GM19351 (cell line): ENCODE results near the gene SPOCK1.
"Not testable (repeated sequence)": the region's sequence is repeated elsewhere in the genome, so short reads cannot be mapped to it uniquely, and the experiment has no call there.

ENCODE experiments used
- ATAC-seq: cut with Tn5 transposase; IDR thresholded peaks from one replicate; pipeline ENCODE4 v1.9.1; 2021; ENCODE audit warnings: mild to moderate bottlenecking, moderate library complexity; ENCODE audit not compliant: unreplicated experiment

SPOCK1 gene

GRCh38 chr5:137498736-137499505 lies at the start of gene SPOCK1:
Gene SPOCK1 (minus strand): TSS chr5:137499326.
- ATAC-seq: peak; percentile 95

DNA sequence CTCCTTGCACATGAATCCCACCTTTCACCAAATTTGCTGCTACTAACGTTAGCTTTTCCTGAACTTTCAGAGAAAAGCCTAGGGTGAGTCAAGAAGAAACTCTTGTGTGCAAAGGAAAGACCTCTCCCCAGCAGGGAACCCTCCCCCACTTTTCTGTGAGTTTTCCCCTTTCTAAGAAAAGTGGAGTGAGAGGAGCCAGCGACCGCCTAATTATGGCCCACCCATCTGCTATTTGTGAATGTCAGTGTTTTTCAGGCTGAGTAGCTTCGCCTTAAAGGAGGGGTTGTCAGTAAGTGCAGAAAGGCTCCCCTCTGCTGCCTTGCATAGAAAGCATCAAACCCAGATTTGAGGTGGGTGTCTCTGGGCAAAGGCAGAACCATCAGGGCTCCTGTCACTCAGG lies 46.8 kb upstream of the SPOCK1 start:
- no peak for ATAC-seq

GRCh38 chr5:137535449-137535848 lies 36.3 kb upstream of the SPOCK1 start:
- not testable (repeated sequence) for ATAC-seq

GRCh38 chr5:137533963-137534362 lies 34.8 kb upstream of the SPOCK1 start:
- ATAC-seq: no peak

DNA sequence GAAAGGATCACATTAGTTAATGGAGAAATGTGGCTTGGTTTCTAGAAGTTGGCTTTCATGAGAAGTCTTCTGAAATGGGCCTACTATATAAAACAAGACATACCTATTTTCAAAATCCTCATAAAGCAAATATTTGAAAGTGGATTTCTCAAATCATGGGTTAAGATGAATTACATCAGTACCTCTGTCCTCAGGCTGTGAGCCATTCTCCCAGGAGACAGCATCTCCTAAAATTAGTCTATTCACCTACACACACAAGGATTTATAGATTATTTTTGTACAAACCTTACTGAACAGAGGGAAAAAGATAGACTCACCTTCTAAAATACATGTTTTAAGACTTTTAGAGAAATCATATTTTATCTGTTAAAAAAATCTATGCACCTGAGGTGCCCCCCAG lies 32.1 kb upstream of the SPOCK1 start:
- ATAC-seq: no peak

GRCh38 chr5:137521246-137521645 lies 22.1 kb upstream of the SPOCK1 start:
- no peak for ATAC-seq

- no peak for ATAC-seq
Measured at GRCh38 chr5:137516961-137517360, 17.8 kb upstream of the SPOCK1 start.

DNA sequence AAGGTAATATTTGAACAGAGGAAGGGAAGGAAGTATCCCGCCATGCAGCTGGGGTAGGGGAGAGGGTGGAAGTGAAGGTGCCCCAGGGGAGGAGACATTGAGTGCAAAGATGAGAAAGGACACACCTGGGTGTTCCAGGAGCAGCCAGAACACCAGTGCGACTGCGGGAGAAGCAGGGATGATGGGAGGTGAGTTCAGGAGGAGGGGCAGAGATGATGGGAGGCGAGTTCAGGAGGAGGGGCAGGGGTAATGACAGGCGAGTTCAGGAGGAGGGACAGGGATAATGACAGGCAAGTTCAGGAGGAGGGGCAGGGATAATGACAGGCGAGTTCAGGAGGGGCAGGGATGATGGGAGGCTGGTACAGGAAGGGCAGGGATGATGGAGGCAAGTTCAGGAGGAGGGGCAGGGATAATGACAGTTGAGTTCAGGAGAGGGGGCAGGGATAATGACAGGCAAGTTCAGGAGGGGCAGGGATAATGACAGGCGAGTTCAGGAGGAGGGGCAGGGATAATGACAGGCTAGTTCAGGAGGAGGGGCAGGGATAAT lies 17.2 kb upstream of the SPOCK1 start:
- ATAC-seq: no peak

DNA sequence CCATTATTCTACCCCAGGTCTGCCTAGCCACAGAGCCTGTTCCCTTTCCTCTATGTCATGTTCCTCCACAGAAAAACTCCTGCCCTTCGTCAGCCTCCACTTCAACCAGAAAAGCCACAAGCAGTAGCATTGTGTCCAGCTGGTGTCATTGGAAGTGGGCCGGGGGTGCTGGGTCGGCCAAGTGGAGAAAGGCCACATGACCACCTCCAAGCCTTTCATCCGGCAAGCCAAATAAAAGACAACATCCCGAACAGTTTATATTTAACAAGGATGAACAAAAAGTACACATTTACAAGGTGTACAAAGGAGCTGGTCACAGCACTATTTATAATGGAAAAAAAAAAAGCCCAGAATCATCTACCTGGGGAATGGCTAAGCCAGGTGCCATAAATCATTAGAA lies 16.1 kb upstream of the SPOCK1 start:
- no peak for ATAC-seq

- ATAC-seq: no peak
Measured at GRCh38 chr5:137510671-137511070, 11.5 kb upstream of the SPOCK1 start.

DNA sequence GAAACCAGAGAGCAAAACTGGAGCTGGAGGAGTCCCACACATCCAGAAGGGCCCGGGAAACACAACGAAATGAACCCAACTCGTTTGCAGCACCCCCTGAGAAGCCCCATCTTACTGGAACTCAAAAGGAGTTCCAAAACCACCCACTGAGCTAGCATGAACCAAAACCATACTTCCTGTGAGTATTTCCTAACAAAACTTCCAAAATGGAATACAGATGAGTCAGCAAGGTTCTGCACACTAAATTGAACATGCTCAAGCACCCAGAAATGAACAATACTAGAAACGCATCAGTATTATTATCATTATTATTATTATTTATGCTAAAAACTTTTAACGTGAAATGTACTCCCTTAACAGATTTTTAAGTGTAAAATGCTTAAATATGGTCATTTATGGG lies 8.0 kb upstream of the SPOCK1 start:
- no peak for ATAC-seq

DNA sequence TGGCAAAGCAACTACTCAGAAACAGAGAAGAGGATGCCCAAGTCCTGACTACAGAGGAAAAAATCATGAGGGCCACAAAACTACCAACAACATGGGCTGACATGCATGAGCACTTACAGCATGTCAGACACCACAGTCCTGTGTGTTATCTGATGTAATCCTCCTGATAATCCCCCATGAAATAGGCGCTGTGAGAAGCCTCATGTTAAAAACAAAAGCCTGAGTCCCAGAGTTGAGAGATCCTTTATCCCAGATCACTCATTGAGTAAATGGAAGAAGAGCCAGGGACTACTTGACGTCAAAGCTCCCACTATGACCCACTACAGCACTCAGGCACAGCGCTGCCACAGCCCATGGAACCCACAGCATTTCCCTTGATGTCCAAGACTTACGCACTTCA lies 7.2 kb upstream of the SPOCK1 start:
- no peak for ATAC-seq

- ATAC-seq: no peak
Measured at GRCh38 chr5:137504916-137505315, 5.8 kb upstream of the SPOCK1 start.

GRCh38 chr5:137503456-137503855 lies 4.3 kb upstream of the SPOCK1 start:
- ATAC-seq: no peak

- ATAC-seq: no peak
Measured at GRCh38 chr5:137502632-137503031, 3.5 kb upstream of the SPOCK1 start.

GRCh38 chr5:137501846-137502406 lies 2.8 kb upstream of the SPOCK1 start:
- ATAC-seq: no peak

DNA sequence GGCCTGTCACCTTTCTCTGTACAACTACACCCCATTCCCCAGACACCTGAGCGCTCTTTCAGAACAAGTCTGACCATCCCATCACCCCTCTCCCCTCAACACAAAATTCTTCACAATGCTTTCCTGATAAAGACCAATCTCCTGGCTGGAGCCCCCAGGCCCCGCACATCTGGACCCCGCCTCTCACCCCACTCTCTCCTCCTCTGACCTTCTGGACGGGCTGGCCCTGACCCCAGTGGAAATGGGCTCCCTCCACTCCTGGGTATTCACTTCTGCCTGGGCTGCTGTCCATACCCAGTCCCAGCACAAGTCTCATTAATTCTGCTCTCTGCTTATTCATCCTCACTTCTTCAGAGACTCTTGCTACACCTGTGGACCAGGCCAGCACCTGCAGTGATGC lies 2.1 kb upstream of the SPOCK1 start:
- no peak for ATAC-seq

- no peak for ATAC-seq
Measured at GRCh38 chr5:137500615-137501225, 1.6 kb upstream of the SPOCK1 start.

DNA sequence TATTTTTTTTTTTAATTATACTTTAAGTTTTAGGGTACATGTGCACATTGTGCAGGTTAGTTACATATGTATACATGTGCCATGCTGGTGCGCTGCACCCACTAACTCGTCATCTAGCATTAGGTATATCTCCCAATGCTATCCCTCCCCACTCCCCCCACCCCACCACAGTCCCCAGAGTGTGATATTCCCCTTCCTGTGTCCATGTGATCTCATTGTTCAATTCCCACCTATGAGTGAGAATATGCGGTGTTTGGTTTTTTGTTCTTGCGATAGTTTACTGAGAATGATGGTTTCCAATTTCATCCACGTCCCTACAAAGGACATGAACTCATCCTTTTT lies 351 bp upstream of the SPOCK1 start:
- ATAC-seq: peak; percentile 3

DNA sequence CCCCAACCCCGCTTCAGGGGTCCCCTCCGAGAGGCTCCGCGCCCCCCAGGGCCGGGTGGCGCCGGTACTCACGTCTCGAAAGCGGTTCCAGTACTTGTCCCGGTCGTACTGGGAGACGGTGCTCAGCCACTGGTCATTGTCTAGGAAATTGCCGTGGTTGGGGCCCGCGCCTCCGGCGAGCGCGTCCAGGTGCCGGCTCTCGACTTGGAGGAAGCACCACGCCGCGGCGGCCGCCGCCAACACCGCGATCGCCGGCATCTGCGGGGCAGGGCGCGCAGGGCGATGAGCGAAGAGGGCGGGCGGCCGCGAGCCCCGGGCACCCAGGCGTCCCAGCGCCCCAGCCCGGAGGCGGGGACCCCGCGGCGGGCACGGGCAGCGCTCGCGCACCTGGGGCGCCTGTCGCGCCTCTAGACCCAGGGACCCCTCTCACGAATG lies 808 bp downstream of the SPOCK1 start:
- no peak for ATAC-seq

DNA sequence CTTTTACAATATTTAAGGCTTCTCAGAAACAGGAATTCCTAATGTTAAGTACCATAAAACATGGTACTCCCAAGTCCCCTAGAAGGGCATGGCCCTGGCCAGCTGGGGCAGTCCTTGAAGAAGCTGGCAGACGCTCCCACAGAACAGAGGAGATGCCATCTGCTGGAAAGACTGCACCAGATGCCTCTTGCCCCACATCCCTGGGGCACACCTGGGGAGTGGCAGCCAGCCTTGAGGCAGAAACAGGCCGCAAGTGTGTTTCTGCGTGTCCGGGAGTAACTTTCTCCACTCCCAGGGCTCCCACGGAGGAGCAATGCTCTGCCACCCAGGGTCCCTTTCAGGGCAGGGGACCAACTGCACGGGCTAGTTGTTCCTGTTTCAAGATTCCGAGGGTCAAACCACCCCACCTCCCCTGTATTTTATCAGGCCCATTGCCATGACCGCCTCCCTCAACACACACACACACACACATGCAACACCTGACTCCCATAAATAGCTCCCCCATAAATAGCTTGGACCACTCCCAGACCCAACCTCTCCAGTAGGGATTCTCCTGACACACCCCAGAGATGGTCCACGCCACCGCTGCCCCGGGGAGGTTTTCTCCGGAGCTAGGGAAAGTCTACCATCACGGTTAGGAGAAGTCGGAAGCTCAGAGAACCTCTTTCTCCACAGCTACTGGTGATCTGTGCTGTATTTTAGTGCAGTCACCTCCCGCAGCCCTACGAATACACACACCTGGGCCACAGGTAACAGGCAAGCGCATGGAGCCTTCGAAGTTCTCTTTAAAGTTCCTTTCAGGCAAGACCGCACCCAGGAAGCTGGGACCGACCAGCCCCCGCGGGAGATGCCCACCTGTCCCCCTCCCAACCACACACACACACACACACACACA lies 1.5 kb downstream of the SPOCK1 start:
- no peak for ATAC-seq
